Transverse colon (tissue), 4 donors: ENCODE results near the gene ASXL1.

ENCODE experiments used
- CTCF ChIP-seq, 5 experiments: fragments of 200-600 bp in 3 of 5; fragments of 450-650 bp in 2 of 5; sonication (generic) in 3 of 5; IDR thresholded peaks; 1 replicate in 2 of 5; 2 replicates in 3 of 5; pipeline ENCODE4 v1.5.1; 2016 to 2017; ENCODE audit warnings: antibody characterized with exemption in 5 of 5, inconsistent platforms in 3 of 5, mild to moderate bottlenecking in 2 of 5, moderate library complexity in 1 of 5
- EP300 ChIP-seq: sonication (generic); formaldehyde crosslinking; IDR thresholded peaks from one replicate; pipeline ENCODE4 v1.6.1; 2017; ENCODE audit warnings: antibody characterized with exemption, low read depth
- POLR2A ChIP-seq: fragments of 450-650 bp; IDR thresholded peaks from one replicate; pipeline ENCODE4 v1.6.1; 2016; ENCODE audit warnings: antibody characterized with exemption, mild to moderate bottlenecking, moderate library complexity
- POLR2AphosphoS5 ChIP-seq, 3 donors: sonication (generic); formaldehyde crosslinking; IDR thresholded peaks; one replicate each; pipeline ENCODE4 v1.6.1; 2016; ENCODE audit warnings: antibody characterized with exemption in 3 of 3

GRCh38 chr20:32460683-32461320, 102.7 kb downstream of the ASXL1 start:
- TF ChIP-seq CTCF (IDR thresholded peaks at IDR 0.05) (no peak), POLR2A (no peak), POLR2AphosphoS5 (IDR thresholded peaks at IDR 0.05) (no peak), EP300 (no peak)
